NCI-H2227 treated with DMSO at 0.1 percent for 48 hours (cell line): Measurements from ENCODE around the gene ENOX1.

Experiments
- DNase-seq: peaks from one replicate; lab custom pipeline; 2025; lab: John Stamatoyannopoulos, UW

The ENOX1 gene

GRCh38 chr13:43785650-43786471 is 911 bp downstream of the ENOX1 start:
- peak; percentile 38 for DNase-seq

- no peak for DNase-seq
These were observed 1.5 kb downstream of the ENOX1 start for GRCh38 chr13:43785261-43785649.

DNA sequence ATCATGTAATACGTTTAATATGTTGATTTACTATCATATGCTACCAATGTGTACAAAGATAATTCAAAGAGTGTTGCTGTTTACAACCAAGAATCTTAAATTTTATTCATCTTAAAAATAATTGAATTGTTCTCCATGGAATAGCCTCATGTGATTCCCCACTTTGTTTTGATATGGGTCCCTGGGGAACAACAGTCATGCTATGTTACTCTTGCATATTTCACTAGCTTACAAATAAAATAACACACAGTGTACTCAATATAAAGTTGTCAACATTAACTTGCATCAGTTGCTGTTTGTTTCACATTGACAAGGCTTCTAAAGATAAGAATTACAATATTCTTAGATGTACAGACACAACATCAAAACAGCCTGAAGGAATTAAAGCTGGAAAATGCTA is 2.3 kb downstream of the ENOX1 start:
- no peak for DNase-seq

- DNase-seq = peak; percentile 44
These were observed 3.0 kb downstream of the ENOX1 start for GRCh38 chr13:43783820-43784219.

- no peak for DNase-seq
These were observed 4.1 kb downstream of the ENOX1 start for GRCh38 chr13:43782686-43783085.

GRCh38 chr13:43780666-43781065 is 6.1 kb downstream of the ENOX1 start:
- DNase-seq = no peak

- DNase-seq = no peak
These were observed 10.2 kb downstream of the ENOX1 start for GRCh38 chr13:43776501-43777079.

DNA sequence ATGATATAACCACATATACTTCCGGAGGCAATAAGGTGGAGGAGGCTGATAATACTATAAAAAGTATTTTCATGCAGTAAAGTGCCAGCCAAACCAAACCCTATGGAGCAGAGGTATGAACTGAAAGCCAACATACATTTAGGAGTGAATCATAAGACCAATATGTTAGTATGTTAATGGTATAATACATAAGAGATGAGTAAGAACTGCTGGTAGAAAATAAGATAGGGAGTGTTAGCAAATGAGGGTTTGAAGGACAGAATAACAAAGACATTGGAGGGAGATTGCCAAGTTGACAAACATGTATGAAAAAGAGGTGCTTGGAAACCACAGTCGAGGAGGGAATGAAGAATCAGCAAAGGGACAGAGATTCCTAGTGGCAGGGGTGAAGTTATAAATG is 10.8 kb downstream of the ENOX1 start:
- DNase-seq = no peak

DNA sequence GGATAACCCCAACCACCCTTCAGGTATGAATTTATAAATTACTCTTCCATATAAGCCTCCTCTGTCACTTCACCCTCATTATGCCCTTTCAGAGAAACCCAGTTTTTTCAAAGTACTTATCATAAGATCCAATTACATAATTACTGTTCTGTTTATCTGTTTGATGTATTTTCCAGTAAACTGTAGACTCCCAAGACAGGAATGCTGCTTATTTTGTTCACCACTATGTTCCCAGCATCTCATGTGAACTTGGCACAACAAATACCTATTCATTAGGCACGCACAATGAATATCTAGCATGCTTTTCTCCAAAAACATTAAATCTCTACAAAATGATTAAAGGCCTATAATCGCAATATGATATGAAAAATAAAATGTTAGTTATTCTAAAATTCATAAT is 13.2 kb downstream of the ENOX1 start:
- no peak for DNase-seq

- no peak for DNase-seq
These were observed 15.9 kb downstream of the ENOX1 start for GRCh38 chr13:43770871-43771270.

- DNase-seq = no peak
These were observed 17.2 kb downstream of the ENOX1 start for GRCh38 chr13:43769529-43769928.

DNA sequence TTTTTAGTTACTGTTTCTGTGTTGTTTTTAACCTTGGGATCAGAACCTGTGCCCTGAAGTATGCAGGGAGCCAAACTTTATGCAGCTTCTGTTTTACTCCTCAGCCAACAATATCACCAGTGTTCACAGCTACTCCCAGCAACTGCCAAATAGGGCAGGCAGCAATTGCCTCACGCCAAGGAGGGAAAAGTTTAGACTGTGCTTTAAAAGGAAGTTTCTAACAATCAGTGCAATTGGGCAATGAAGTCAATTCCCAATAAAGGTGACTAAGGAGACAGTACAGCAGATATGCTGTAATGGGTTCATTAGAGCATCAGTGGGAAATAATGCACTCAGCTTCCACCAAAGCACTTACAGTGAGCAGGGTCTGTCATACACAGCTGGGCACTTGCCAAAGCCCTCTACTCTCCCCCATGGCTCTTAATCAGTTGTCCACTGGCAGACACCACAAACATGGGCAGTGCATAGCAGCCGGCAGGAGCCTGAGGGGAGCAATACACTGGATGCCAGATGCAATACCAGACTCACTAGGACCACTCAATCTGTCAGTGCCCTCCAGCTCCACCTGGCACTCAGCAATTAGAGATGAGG is 19.3 kb downstream of the ENOX1 start:
- DNase-seq = no peak

DNA sequence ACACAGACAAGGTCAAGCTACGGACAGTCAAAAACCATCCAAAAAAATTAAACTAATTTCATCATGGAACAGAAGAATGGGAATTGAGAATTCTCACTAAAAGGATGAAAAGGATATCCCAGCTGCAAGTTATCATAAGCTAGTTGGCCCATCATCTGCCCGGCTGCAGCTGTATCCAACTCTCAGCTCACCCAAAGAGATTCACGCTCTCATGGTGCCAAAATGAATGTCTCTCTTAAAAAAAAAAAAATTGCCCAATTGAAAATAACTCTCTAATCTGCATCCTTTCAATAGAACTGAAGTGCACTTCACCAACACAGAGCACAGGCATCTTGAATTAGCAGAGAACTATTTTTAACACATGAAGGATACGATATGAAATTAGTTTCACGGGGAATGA is 20.0 kb downstream of the ENOX1 start:
- no peak for DNase-seq

DNA sequence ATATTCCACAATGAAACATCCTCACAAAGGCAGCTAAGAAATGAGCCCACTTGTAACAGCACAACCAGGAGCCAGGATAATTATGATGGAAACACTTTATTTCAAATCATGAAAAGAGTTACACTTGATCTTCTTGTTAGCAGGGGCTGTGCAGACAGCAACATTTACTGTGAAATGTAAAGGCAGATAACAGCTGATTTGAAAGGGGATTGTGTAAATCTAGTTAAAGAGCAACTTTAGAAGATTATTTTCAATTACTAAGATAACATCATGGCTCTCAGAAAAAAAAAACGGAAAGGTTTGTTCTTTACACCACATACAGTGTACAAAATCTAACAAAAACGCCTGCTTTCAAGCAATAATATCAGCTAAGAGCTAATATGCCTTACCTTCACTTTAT is 22.4 kb downstream of the ENOX1 start:
- peak; percentile 8 for DNase-seq

DNA sequence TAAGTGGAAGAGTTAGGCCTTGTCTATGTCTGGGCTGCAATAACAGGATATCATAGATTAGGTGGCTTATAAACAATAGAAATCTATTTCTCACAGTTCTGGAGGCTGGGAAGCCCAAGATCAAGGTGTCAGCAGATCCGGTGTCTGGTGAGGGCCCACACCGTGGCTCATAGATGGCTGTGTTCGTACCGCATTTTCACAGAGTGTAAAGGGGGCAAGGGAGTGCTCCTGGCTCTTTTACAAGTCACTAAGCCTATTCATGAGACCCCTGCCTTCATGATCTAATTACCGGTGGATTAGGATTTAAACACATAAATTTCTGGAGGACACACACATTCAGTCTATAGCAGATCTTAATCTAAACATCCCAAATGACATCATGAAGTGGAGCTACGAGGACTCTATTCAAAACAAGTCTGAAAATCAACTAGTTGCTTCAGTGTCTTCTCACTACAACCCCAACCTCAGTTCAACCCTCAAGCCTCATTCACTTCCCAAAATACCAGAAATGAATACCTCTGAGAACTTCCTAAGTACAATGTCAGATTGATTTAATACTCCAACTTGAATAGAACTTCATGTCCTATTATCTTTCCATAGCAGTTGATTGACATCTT is 23.5 kb downstream of the ENOX1 start:
- DNase-seq = no peak

GRCh38 chr13:43761616-43762315 is 25.0 kb downstream of the ENOX1 start:
- no peak for DNase-seq

DNA sequence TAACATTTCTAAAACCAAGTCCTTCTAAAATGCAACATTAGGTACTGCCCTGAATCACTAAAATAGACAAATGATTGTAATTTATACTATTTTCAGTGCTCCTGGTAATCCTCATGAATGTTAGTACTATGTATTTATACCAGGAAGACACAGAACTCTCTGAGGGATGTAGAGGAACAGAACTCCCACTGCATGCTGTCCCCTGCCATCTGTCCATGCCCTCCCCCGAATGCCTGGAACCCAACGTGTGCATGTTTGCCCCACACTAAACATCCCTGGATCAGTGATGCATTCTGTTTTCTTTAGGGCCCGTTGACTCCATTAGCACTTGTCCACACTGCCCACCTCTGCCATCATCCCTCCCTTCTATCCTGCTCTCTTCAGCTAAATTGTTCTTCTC is 26.5 kb downstream of the ENOX1 start:
- DNase-seq = no peak

- no peak for DNase-seq
These were observed 27.9 kb downstream of the ENOX1 start for GRCh38 chr13:43758834-43759233.

GRCh38 chr13:43757266-43757665 is 29.5 kb downstream of the ENOX1 start:
- no peak for DNase-seq

GRCh38 chr13:43755844-43756243 is 30.9 kb downstream of the ENOX1 start:
- no peak for DNase-seq

- DNase-seq = no peak
These were observed 35.1 kb downstream of the ENOX1 start for GRCh38 chr13:43751624-43752023.

DNA sequence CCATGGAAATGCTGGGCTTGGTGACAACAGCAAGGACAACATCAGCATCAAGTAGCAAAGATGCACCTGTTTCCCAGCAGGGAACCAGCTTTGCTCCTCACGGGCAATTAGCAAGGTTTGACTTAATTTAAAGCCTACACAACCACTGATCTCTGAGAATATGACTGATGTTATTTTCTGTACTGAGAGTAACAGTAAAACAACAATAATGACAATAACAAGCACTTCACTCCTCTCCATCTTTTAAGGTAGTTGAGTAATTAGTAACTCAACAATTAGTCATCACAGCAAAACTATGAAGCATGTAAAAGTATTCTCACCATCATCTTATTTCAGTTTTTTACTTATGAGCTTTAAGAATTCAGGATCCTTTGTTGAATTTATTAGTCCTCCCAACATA is 37.3 kb downstream of the ENOX1 start:
- DNase-seq = no peak
